GM21529 (cell line): ENCODE data around the gene ENTPD7.
A peak's percentile ranks its signal among the peaks of the same experiment; 100 is the strongest.
"Not testable (repeated sequence)": the region's sequence is repeated elsewhere in the genome, so short reads cannot be mapped to it uniquely, and the experiment has no call there.

ENCODE experiments used
- ATAC-seq: cut with Tn5 transposase; IDR thresholded peaks from one replicate; pipeline ENCODE4 v1.9.1; 2021; ENCODE audit not compliant: unreplicated experiment

ENTPD7 gene

DNA sequence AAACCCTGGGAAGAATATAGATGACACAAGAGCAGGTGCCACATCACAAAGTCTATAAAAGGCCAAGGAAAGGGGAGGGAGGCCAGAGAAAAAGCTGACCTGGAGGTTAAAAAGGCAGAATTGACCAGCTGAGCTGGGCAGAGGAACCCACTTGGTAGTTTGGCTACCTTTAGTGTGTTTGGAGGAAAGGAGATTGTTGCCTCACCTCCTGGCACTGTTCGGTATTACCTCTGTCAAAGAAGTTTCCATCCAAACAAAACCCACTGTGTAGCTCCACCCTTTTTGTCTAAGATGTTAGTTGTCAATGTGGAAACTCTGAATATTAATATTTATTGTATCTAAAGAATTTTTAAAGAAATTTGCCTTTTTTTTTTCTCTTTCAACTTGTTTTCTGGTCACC, 23.4 kb downstream of the ENTPD7 start:
- ATAC-seq = no peak

DNA sequence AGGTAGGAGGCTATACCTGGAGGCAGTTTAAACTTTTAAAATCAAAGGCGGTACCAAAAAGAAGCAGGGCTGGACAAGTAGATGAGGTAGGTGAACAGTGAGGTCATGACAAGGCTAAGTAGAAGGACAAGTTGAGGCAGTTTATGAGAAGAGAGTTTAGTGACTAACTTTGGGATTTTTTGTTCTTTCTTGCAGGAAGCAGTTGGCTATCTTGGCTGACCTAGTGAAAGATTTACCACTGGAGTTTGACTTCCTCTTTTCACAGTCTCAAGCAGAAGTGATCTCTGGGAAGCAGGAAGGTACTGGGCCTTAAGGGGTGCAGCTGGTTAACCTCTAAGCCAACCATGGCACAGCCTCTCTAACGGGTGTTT, 26.3 kb downstream of the ENTPD7 start:
- peak; percentile 91 for ATAC-seq

DNA sequence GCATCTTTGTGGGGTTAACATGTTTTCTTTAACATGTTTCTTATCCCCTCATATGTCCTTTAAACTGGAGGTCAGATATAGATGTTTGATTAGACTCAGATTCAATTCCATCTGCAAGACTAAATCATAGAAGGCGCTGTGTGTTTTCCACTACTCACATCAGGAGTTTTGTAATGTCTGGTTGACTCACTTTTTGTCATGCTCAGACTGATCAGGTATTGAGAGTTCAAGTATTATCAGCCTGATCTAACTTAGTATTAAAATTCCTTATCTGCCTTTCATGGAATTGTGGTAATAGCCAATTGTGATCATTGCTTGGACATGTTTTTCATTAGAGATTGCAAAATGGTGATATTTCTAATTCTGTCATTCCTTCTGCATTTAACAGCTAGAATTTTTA, 30.2 kb downstream of the ENTPD7 start:
- no peak for ATAC-seq

DNA sequence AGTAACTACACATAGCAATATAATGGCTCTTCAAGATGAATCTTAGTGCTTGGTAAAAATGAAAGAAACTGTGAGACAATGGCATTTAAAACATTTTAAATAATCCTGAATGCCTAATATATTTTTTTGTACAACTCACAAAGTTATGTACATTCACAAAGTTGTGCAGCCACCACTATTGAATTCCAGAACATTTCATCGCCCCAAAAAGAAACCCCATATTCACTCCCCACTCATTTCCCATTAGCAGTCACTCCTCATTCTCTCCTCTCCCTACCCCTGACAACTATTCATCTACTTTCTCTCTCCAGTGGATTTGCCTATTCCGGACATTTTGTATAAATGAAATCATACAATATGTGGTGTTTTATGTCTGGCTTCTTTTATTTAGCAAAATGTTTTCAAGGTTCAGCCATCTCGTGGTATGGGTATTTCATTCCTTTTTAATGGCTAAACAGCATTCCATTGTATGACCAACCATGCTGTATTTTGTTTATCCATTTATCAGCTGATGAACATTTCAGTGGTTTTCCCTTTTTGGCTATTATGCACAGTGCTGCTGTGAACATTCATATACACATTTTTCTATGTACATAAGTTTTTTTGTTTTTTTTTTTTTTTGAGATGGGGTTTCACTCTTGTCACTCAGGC, 34.7 kb downstream of the ENTPD7 start:
- ATAC-seq = no peak

DNA sequence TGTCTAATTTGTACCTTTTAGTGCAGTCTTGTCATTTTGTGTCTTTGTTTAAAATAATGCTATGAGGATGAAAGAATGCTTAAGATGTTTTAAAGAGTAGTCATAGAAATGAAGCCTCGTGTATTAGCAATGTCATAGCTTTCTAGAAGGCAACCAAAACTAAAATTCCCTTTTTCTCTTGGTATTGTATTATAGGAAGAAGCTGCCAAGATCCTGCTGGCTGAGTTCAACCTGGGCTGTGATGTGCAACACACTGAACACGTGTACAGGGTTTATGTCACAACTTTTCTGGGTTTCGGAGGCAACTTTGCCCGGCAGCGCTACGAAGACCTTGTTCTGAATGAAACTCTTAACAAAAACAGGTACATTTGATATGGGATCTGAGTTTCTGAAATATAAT, 36.5 kb downstream of the ENTPD7 start:
- no peak for ATAC-seq

DNA sequence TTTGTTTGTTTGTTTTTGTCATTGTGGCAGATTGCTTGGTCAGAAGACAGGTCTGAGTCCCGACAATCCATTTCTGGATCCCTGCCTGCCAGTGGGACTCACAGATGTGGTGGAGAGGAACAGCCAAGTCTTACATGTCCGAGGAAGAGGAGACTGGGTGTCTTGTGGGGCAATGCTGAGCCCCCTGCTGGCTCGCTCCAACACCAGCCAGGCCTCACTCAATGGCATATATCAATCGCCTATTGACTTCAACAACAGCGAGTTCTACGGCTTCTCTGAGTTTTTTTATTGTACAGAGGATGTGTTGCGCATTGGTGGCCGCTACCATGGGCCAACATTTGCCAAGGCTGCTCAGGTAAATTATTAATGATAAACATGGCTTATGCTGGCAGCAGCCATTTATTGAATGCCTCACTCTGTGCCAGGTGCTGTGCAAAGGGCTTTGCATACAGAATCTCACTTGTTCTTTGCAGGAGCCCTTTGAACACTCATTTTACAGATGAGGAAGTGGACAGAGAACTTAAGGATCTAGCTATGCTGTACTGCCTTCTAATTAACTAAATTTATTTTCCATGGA, 39.3 kb downstream of the ENTPD7 start:
- ATAC-seq = no peak

DNA sequence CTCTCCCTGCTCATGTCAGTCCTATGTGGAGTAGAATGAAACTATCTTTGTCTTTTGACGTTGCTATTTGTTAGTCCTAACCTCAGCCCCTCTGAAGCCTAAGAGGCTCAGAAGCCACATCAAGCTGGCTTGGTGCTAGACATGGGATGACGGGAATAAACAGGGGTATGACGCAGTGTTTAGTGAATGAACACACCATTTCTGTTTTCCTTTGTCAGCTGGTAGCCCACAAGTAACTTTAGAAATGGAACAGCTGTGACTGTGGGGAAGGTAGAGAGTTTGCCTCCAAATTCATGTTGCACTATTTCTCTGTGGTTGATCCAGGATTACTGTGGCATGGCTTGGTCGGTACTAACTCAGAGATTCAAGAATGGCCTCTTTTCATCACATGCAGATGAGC, 41.3 kb downstream of the ENTPD7 start:
- no peak for ATAC-seq

DNA sequence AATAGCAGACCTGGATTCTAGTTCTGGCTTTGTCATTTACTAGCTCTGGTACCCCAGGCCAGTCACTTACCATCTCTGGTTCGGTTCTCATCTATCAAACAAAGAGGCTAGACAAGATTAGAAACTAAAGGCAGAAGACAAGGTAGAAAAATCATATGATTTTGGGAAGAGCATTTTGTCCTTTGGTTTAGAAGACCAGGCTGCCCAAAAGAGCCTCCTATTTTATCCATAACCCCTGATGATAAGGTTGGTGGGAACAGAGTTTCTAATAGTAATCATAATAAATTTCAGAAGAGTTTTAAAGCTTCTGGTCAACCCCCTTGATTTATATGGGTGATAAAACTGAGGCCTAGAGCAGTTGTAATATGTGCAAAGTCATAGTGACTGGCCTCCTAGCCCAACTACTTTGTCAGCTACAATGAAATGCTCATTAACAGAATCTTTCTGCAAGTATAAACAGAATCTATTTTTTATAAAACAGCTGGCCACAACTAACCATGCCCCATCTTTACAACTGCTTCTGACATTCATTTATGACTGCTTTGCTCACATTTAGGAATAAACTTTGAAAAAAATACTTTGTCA, 49.2 kb downstream of the ENTPD7 start:
- ATAC-seq = no peak

DNA sequence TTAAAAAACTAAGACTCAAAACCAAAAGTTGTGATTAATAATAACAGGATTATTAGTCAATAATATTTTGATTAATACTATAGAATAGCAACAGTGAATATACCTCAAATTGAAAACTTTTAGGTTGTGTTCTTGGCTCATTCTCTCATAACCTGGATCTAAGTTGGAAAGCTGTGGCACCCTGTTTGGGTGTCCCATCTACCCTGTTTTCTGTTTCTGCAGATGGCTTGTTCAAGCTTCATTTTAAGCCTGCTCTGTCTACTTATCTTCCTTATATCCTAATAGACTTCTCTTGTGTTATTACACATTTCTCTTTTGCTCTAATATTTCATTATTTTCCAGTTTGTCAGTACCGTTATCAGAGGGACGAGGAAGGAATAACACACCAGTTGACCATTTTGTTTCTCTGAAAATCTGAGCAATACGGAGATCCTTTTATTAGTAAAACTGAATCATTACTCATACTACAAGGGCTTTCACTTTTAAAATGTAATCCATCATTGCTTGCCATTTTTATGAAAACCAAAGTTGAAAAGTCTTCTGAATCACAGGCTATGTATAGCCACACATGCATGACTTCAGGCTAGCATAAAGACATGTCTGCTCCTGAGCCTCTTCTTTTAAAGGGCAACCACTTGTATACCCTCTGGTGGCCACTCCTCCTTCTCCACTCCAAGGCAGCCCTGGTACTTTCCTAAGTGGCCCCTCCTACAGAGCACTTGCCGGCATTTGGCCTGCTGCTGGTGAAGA, 50.3 kb downstream of the ENTPD7 start:
- peak; percentile 76 for ATAC-seq

DNA sequence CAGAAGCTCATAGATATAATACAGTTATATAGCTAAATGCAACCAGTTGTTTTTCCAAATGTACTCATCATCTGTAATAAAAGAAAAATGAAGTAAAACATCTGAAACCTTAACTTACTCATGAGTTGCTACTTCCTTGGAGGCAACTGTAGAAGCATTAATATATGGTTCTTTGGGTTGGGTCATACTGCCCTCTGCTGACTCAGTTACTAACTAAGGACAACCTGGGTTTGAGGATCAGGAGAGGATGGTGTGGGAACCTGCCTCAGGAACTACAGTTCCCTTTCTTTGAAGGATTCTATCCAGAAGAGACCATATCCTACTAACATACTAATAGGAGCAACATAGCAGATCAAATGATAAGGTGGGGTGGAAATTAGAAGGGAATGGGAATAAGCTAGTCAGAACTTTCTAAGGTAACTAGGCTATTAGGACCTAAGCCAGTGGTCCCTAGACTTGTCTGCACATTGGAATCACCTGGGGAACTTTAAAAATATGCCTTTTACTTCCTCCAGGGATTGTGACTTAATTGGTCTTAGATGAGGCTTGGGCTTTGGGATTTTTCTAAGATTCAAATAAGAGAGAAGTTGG, 51.9 kb downstream of the ENTPD7 start:
- ATAC-seq = no peak

DNA sequence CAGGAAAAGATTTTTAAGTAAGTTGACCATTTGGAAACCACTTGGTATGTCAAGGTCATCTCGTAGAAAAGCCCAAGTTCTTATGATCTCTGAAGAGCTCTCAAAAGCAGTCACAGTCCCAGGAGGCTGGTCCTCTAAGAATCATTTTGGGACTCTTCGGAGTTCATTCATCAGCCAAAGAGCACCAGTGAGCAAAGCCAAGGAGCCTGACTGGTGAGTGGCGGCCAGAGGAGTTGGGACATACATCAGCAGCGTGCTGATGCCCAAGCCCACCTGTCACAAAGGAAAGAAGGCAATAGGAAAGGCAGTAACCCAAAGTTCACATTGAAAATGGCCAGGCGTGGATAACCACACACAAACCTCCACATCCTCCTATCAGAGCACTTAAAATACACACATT, 55.1 kb downstream of the ENTPD7 start:
- ATAC-seq = no peak

DNA sequence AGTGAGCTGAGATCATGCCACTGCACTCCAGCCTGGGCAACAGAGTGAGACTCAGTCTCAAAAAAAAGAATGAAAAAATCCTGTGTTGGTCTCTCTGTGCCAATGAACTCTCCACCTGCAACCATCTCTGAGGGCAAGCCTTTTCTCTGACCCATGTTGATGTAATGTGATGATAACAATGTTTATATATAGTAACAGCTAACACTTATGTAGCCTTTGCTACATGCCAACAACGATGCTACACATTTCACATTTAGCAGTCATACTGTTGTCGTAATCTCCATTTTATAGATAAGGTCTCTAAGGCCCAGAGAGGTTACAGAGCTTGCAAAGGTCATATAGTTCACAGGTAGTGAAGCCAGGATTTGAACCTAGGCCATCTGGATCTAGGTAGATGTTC, 61.1 kb downstream of the ENTPD7 start:
- ATAC-seq = no peak

DNA sequence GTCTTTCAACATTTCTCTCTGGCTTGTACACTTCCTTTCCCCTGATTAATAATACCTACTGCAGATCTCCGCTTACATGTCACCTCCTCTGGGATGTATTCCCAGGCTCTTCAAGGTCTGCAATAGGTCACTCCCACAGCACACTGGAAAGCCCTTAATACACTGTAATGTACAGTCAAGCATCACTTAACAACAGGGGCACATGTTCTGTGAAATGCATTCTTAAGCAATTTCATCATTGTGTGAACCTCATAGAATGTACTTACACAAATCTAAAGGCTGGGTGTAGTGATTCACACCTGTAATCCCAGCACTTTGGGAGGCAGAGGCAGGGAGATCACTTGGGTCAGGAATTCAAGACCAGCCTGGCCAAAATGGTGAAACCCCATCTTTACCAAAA, 70.7 kb downstream of the ENTPD7 start:
- no peak for ATAC-seq

DNA sequence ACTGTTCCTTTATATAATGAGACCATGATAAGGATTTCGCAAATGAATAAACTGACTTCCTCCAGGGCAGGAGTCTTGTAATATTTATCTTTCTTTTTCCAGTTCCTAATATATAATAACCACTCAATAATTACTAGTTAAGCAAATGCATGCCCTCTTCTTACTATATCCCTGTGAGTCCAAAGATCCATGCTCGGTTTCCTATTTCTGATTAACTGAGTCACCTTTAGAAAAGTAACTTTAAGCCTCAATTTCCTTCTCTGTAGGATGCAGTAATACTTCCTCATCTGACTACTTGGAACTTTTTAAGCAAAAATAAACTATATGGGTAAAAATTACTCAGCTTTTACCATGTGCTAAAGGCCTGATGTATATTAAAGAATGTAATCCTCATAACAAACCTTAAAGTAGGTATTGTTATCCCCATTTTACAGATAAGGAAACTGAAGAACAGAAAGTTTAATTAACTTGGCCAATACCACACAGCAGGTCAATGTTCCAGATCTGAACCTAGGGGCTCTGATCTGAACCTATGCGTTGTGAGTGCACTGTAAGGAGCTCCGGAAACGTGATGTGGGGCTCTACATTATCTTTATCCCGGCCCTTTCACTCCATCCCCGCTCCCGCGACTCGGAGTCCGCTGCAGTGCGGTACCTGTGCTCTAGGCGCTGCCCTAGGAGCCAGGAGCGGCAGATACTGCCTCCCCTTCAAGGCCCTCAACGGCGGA, 72.2 kb downstream of the ENTPD7 start:
- peak; percentile 28 for ATAC-seq

DNA sequence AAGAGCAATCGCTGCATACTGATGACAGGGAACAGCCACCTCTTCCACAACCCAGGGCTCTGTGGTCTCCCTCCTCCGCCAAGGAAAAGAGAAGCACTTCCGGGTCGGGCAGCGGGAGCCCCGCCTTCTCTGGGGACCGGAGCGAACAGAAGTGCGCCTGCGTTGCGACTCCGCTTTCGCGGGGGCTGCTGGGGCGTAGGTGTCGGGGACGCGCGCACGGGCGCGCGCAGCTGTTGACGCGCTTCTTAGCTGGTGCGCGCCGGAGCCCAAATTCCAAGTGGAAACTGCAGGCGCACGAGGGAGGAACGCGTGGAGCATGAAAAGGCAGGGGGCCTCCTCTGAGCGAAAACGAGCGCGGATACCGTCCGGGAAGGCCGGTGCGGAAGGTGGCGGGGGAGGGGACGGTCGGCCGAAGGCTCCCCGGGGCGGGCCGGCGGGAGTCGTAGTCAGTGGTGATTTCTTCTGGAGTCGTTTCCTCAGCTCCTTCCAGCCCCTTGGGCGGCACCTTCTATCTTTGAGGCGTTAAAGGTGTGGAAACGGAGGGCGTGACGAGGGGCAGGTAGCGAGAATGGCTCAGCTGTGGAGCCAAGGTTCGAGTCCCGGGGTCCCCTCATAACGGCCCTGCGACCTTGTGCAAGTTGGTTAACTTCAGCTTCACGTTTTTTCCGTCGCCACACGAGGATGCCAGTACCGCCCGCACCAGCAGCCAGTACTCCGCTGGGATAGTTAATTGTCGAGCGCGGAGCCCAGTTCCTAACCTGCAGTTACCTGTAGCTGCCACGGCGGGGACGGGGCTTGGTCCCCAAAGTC, 72.9 kb downstream of the ENTPD7 start, which contains the start of the genes COX15 and CUTC:
COX15 (minus strand) TSS at position 95 of the 810 bp plus-strand sequence; CDS start at position 17, 78 bp downstream.
CUTC (plus strand) TSS at position 202 of the 810 bp plus-strand sequence; CDS start at position 317, 115 bp downstream.
- ATAC-seq = peak; percentile 87

DNA sequence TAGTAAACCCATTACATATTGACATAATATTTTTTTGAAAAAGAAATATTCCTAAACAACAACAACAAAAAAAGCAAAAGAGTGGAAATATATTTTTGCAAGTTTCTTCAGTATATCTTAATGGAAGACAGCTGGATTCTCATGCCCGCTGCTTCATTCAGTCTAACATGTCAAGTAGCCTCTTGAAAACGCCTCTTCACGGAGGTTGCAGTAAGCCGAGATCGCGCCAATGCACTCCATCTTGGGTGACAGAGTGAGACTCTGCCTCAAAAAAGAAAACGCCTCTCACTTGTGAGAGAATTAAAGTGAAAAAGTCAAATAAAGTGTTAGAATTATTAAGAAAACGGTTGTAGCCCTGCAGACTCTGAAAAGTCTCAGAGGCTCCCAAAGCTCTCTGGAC, 74.1 kb downstream of the ENTPD7 start:
- ATAC-seq = no peak

DNA sequence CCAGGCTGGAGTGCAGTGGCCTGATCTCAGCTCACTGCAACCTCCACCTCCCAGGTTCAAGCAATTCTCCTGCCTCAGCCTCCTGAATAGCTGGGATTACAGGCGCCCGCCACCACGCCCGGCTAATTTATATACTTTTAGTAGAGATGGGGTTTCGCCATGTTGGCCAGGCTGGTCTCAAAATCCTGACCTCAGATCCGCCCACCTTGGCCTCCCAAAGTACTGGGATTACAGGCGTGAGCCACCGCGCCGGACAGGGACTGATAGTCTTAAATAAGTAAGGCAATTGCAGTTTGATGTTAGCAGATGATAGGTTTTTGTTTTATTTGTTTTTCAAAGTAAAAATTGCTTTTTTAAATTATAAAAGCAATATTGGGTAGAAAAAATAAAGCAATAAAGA, 74.8 kb downstream of the ENTPD7 start:
- not testable (repeated sequence) for ATAC-seq

DNA sequence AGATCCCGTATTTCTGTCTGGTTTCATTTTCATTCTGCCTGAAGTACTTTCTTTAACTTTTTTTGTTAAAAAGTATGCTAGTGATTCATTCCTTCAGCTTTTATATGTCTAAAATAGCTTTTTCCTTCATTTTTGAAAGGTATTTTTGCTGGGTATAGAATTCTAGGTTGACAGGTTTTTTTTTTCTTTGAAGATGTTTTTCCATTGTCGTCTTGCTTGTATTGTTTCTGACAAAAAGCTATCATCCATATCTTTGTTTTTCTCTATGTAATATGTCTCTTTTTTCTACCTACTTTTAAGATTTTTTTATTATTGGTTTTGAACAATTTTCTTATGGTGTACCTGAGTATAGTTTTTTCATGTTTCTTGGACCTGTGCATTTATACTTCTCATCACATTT, 81.0 kb downstream of the ENTPD7 start:
- no peak for ATAC-seq

DNA sequence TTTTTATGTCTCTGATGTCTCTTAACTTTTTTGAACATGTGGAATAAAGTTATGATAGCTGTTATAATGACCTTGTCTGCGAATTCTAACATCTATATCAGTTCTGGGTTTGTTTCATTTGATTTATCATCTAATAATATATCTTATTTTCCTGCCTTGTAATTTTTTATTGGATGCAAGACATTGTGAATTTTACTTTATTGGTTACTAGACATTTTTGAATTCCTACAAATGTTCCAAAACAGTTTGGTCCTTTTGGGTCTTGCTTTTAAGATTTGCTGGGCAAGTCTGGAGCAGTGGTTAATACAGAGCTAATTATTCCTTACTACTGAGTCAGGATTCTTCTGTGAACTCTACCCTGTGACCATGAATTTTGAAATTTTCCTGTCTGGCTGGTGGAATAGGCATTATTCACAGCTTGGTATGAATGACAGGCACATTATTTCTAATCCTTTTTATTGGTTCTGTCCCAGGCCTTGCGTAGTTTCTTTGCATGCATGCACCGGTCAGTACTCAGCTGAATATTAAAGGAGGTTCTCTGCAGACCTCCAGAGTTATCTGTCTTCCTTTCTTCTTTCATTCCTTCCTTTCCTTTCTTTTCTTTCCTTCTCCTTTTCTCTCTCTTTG, 81.7 kb downstream of the ENTPD7 start:
- ATAC-seq = no peak

DNA sequence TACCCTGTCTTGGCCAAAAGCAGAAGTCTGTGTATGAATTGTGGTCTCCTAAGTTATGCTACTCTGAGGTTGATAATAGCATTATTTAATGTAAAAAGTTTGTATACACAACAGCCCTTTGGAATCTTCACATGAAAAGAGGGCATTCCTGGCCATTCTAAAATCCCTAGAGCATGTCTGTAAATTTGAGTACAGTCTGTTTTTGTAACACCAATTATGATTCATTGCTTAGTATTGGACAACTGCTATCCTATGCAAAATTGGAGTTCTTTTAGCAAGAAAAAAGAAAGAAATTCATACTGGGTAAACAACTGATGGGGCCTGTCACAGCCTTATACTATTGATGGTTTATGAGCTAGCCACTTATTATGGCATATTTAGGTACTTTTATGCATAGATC, 82.9 kb downstream of the ENTPD7 start:
- no peak for ATAC-seq
